NCI-H748 treated with DMSO at 0.1 percent for 48 hours (cell line): Measurements from ENCODE around the gene VTN.
A peak's percentile ranks its signal among the peaks of the same experiment; 100 is the strongest.

Experiments used
- DNase-seq: peaks from one replicate; lab custom pipeline; 2025; lab: John Stamatoyannopoulos, UW

VTN gene

DNA sequence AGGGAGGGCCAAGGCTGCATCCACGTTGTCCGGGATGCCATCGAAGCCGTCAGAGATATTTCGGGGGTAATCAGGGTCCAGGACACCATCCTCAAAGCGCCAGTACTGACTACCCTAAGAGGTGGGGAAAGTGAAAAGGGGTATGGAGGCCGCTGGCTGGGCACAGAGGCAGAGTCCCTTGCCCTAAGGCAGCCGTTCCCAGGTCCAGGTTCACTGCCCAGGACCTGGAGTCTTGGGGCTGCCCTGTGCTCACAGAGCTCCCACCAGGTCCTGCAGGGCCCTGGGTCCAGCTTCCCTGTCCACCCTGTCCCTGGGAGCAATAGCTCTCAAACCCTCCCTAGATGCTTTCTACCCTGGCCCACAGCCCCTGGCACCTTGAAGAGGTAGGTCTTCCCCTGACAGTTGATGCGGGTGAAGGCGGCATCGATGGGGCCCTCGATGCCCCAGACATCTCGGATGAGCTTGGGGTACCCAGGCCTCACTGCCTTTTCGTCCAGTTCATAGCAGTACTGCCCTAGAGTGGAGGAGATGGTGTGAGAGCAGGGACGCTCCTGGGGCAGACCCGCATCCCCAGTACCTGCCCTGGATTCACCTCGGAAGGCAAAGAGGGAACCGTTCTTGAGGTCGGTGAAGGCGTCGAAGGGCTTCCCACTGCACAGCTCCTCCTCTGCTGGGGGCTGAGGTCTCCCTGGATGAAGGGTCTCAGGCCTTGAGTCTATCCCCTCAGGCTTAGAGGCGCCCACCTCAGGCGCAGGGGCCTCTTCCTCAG, 1.0 kb downstream of the VTN start:
- DNase-seq, result no peak

DNA sequence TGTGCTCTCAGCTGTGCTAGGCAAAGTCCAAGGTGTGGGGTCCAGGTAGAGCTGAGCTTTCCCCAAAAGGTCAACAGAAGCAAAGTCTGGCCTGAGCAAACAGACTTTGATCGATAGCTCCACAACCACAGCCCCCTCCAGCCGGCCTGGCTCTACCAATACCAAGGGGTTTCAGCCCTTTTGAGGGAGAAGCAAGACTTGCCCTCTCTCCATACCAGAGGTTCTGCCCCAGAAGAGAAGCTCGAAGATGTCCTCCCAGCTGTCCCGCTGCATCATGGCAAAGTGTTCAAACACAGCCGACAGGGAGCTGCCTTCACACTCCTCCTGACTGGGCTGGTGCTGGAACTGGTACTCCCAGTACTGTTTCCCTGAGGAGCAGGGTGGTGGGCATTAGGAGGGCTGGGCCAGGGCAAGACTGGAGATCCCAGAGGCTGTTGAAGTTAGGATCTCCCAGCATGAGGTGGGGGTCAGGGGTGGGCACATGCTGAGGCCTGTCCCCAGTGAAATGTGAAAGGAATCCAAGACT, 1.7 kb downstream of the VTN start:
- DNase-seq, result no peak

- no peak for DNase-seq
Measured at GRCh38 chr17:28367641-28368305, 2.3 kb downstream of the VTN start.

GRCh38 chr17:28366605-28367004, 3.5 kb downstream of the VTN start:
- no peak for DNase-seq

DNA sequence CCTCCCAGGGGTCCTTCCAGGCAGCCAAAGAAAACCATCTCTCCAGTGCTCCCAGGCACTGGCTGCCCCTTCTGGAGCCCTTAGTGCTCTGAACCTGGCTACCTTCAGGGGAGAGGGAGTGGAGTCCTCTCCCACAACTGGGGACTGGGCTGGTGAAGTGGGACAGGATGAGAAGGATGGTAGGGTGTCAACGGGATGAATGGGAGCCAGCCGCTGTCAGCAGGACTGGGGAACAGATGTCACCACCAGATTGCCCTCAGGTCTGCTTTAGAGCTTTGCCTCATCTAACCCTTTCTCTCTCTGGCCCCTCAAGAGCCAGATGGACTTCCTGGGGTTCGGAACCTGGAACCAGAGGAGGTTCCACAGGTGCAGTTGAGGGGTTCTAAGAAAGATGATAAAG, 4.6 kb downstream of the VTN start:
- DNase-seq, result no peak

DNA sequence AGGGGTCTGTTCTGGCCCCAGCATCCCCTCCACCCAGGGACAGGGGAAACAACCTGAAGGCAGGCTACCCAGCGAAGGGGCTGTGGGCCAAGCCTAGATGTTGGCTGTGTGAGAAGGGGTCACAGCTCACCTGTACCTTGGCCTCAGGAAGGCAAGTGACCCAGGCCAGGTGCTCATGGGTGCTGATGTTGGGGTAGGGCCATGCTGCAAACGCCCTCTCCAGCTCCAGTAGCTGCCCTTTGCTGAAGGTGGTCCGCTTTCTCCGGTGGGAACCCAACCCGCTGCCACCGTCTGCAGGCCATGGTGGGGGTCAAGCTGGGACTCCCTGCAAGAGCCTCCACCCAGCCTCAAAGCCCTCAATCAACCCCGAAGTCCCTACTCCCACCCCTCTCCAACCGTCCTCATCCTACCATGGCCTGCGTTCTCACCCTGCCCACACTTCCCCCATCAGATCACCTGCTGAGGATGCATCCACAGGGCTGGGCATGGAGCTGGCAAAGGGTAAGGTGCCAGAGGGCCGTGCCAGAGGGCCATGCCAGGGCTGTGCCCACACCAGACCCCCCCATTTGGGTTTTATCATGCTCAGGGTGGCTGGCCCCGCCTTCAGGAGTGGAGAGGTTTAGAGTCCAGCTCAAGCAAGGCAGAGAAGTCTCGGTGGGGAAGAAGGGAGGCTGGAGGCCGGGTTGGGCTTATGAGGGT, 5.3 kb downstream of the VTN start, which contains the start of gene SEBOX:
SEBOX (minus strand) TSS at position 535 of the 699 bp plus-strand sequence; CDS start at position 487, 48 bp downstream.
- DNase-seq, result no peak

GRCh38 chr17:28363776-28364650, 6.1 kb downstream of the VTN start:
- no peak for DNase-seq

DNA sequence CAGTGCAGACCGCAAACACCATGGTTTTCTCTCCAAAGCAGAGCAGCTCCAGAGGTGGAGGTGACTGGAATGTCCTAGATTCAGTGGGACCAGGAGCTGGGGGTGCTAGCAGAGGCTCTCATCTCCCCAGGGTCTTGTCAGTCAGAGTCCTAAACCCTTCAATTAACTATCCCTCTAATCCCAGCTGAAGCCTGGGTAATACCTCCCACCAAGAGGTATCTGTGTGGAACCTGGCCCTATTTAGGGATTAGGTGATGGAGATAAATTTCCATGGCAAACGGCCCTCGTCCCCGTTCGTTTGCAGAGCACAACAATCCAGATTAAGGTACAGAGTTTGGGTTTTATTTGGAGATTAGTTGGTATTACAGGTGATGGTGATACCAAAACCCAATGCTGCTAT, 6.9 kb downstream of the VTN start:
- DNase-seq, result no peak

DNA sequence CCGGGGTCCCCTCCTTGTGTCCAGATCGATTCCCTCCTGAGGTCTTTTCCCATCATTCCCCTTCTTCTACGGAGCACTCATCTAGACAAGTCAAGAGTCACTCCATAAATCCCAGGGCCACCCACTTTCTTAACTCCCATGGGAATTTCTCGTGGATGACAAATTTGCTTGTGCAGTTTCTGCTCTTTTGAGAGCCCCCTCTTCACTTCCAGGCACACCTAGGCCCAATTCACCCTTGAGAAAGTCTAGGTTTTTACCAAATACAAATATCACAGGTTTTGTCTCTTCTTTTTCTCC, 12.3 kb downstream of the VTN start:
- no peak for DNase-seq

DNA sequence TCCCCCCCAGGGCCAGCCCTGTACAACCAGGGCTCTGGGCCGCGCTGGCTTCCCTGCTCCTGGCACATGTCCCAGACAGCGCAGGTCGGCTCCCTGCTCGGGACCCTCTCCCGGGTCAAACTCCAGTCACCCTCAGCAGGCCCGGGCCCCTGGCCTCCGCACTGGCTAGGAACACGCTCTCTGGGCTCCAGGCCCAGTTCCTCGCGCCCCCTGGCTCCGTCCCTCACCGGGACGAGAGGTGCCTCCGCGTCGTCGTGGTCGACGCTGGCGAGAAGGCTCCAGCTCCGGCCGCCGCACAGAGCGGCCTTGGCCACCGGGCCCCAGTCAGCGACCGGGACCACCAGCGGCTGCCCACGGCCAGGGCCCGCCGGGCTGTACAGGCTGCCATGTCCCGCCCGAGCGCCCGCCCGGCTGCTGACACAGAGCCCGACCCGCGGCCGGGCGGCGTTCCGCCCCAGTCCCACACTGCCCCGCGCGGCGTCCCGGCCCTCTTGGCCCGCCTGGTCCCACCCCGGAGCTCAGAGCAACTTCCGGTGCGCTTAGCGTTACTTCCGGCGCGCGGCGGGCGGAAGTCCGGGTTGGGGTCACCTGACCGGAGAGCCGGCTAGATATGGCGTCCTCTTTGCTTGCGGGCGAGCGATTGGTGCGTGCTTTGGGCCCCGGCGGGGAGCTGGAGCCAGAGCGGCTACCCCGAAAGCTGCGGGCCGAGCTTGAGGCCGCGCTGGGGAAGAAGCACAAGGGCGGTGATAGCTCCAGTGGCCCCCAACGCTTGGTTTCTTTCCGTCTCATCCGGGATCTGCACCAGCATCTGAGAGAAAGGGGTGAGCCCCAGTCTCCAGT, 12.8 kb downstream of the VTN start, which contains the start of gene POLDIP2:
POLDIP2 (minus strand) TSS at position 467 of the 840 bp plus-strand sequence; CDS start at position 388, 79 bp downstream.
- peak; percentile 84 for DNase-seq

DNA sequence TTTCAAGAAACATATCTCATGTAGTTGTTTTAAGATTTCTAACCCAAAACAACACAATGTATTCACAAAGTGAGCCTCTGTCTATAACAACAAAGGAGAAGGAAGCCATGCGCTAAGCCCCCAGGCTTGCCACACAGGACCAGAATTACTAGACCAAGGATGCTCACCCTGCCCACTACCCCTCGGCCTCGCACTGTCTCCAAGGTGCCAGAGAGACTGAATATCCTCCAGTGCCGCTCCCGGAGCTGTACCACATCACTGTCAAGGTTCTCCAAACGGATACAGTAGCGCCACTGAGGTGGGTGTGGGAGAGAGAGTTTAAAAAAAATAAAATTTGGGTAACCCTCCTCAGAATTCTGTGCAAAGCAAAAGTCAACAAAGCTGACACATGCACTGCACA, 19.8 kb downstream of the VTN start:
- no peak for DNase-seq

DNA sequence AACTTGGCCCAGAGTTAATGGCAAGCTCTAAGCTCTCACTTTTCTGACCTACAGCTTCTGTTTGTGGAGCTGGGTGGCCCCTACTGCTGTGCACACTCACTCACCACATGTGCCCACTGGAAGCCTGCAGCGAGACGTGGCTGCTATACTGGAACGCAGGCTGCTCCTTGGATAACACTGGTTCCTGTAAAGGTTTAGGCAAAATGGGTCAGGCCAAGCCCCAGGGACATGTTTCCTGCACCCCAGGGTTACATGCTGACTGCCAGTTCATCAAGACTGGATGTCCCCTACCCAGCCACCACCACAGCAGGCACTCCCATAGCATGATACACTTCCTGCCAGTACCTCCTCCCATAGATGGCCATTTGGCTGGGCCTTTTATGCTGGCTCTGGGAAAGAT, 21.1 kb downstream of the VTN start:
- no peak for DNase-seq

DNA sequence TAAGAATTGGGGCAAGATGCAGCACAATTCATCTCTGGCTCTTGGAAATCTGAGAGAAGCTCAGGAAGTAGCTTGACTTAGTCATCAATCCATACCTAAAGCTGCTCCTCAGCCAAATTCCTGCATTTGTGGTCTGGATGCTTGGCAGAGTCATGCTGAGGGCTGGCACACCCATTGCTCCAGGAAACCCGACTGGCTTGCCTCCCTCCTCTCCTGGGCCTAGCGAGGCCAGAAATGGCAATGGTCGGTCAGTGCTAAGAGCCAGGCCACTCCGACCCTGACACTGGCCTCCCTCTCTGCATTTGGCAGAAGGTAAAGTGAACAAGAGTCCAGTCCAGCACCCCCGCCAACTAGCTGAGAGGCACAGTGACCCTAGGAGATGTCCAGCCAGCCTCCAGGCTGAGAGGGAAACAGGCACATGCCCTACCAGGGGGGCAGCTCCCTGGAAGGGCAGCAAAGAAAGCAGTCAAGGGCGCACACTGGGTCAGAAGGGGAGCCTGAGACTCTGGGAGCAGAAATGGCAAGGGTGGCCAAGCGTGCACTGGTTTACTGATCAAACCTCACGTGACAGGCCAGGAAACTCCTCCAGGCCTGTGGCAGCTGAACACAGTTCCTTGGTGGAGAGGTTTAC, 22.7 kb downstream of the VTN start:
- no peak for DNase-seq

DNA sequence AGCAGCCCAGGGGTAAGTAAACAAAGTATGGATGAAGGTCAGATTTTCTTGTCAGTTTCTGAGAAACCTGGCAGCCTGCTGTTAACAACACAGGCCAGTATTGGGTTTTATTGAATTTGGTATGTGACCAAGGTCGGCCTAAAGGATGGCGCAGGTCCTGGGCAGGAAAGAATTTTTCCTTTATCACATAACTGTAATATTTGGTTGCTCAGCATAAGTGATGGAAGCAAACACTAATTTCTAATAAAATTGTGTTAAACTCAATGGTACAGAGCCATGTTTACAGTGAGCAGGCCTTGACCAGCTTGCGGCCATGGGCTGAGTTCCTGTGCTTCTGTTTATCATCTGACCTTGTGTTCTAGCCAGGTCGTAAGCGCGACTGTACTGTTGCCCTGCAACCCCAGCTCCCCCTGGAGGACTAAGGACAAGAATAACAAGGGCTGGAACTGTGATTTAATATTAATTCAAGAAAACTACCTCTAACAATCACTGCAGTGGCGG, 23.3 kb downstream of the VTN start:
- DNase-seq, result no peak

GRCh38 chr17:28346199-28346580, 23.9 kb downstream of the VTN start:
- no peak for DNase-seq

- DNase-seq, result no peak
Measured at GRCh38 chr17:28345419-28346198, 24.5 kb downstream of the VTN start.

DNA sequence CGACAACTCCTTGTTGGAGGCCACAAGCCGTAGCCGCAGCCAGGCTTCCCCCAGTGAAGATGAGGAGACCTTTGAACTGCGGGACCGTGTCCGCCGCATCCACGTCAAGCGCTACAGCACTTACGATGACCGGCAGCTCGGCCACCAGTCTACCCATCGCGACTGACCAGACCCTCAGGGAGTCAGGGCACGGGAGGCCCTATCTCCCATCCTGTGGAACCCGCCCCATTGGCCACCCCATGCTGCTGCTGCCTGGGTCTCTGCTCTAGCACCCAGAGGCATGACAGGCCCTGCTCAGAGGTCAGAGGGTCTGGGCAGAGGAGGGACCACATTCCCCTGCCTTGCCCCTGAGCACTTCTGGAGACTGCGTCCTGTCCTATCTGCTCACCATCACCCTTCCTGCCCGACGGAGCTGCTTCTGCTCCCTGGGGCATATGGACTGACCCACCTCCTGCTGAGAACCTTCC, 25.6 kb downstream of the VTN start:
- no peak for DNase-seq

GRCh38 chr17:28344011-28344410, 26.1 kb downstream of the VTN start:
- DNase-seq, result no peak

DNA sequence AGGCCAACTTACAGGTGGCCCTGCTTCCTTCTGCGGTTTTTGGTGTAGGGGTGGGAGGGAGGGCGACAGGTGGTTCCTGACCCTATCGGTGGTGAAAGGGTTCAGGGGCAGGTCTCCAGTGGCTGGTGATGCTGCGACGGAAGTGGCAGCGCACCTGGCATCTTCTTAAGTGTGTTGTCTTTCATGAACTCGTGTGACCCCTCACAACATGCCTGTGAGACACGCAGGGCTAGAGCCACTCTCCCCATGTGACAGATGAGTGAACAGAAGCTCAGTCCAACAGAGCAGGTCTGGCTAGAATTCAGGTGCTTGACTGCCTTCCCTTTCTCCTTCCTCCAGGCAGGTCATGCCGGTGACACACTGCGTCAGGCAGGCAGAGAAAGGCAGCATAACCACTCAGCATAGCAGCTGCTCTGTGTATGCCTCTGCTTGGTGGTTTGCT, 26.6 kb downstream of the VTN start:
- no peak for DNase-seq
